GM18907 (cell line): Measurements from ENCODE around the gene GRIN2C.
"Not testable (repeated sequence)": the region's sequence is repeated elsewhere in the genome, so short reads cannot be mapped to it uniquely, and the experiment has no call there.

Experiments used
- ATAC-seq: cut with Tn5 transposase; IDR thresholded peaks from one replicate; pipeline ENCODE4 v1.9.1; 2021; ENCODE audit warnings: mild to moderate bottlenecking, moderate library complexity; ENCODE audit not compliant: unreplicated experiment

GRIN2C gene

GRCh38 chr17:74859459-74860228, at the start of gene GRIN2C:
GRIN2C (minus strand) TSS chr17:74859885; CDS start chr17:74855092, 4,793 bp downstream.
- no peak for ATAC-seq

GRCh38 chr17:74909097-74909496, 49.4 kb upstream of the GRIN2C start:
- ATAC-seq = not testable (repeated sequence)

- no peak for ATAC-seq
Measured at GRCh38 chr17:74907012-74907411, 47.3 kb upstream of the GRIN2C start.

GRCh38 chr17:74906214-74906793, 46.6 kb upstream of the GRIN2C start:
- ATAC-seq = not testable (repeated sequence)

- ATAC-seq = no peak
Measured at GRCh38 chr17:74904687-74905409, 45.2 kb upstream of the GRIN2C start.

- no peak for ATAC-seq
Measured at GRCh38 chr17:74903671-74904070, 44.0 kb upstream of the GRIN2C start.

GRCh38 chr17:74903034-74903433, 43.3 kb upstream of the GRIN2C start:
- ATAC-seq = no peak

- no peak for ATAC-seq
Measured at GRCh38 chr17:74901353-74902135, 41.9 kb upstream of the GRIN2C start.

- ATAC-seq = no peak
Measured at GRCh38 chr17:74900208-74900607, 40.5 kb upstream of the GRIN2C start.

GRCh38 chr17:74898376-74898946, 38.8 kb upstream of the GRIN2C start:
- no peak for ATAC-seq

- ATAC-seq = no peak
Measured at GRCh38 chr17:74893936-74894671, 34.4 kb upstream of the GRIN2C start.

- ATAC-seq = no peak
Measured at GRCh38 chr17:74892974-74893911, 33.6 kb upstream of the GRIN2C start, which contains the start of gene FADS6. FADS6 (minus strand) TSS chr17:74893633; CDS start chr17:74893595, 38 bp downstream.

GRCh38 chr17:74892013-74892841, 32.5 kb upstream of the GRIN2C start:
- no peak for ATAC-seq

- no peak for ATAC-seq
Measured at GRCh38 chr17:74890554-74890953, 30.9 kb upstream of the GRIN2C start.

GRCh38 chr17:74888469-74888868, 28.8 kb upstream of the GRIN2C start:
- ATAC-seq = no peak

GRCh38 chr17:74883241-74883745, 23.6 kb upstream of the GRIN2C start:
- no peak for ATAC-seq

GRCh38 chr17:74882517-74883240, 23.0 kb upstream of the GRIN2C start:
- no peak for ATAC-seq
